HG02970 (cell line): ENCODE data around the gene S100A10.

Experiments used
- ATAC-seq: cut with Tn5 transposase; IDR thresholded peaks from one replicate; pipeline ENCODE4 v1.9.1; 2021; ENCODE audit warnings: mild to moderate bottlenecking, moderate library complexity, moderate number of reproducible peaks; ENCODE audit not compliant: unreplicated experiment, low FRiP score

The S100A10 gene

GRCh38 chr1:151993734-151994496 is at the start of gene S100A10:
Gene S100A10, minus strand, starts transcription at chr1:151993859. Its CDS starts 7,629 bp downstream, at chr1:151986230.
- ATAC-seq = no peak

GRCh38 chr1:152042030-152042429 is 48.4 kb upstream of the S100A10 start:
- no peak for ATAC-seq

- no peak for ATAC-seq
Observed at GRCh38 chr1:152039886-152040285, 46.2 kb upstream of the S100A10 start.

- no peak for ATAC-seq
Observed at GRCh38 chr1:152039461-152039860, 45.8 kb upstream of the S100A10 start.

- ATAC-seq = no peak
Observed at GRCh38 chr1:152038871-152039270, 45.2 kb upstream of the S100A10 start.

GRCh38 chr1:152036267-152037216 is 42.9 kb upstream of the S100A10 start, which contains the start of gene S100A11:
Gene S100A11, minus strand, starts transcription at chr1:152037004. Its CDS starts 89 bp downstream, at chr1:152036915.
- no peak for ATAC-seq

- no peak for ATAC-seq
Observed at GRCh38 chr1:152035539-152036266, 42.0 kb upstream of the S100A10 start.

GRCh38 chr1:152034654-152035538 is 41.2 kb upstream of the S100A10 start:
- ATAC-seq = no peak

GRCh38 chr1:152034324-152034653 is 40.6 kb upstream of the S100A10 start:
- no peak for ATAC-seq

- no peak for ATAC-seq
Observed at GRCh38 chr1:152029929-152030211, 36.2 kb upstream of the S100A10 start.

GRCh38 chr1:152029144-152029928 is 35.7 kb upstream of the S100A10 start:
- no peak for ATAC-seq

- ATAC-seq = no peak
Observed at GRCh38 chr1:152026895-152027294, 33.2 kb upstream of the S100A10 start.

GRCh38 chr1:152024223-152024622 is 30.6 kb upstream of the S100A10 start:
- no peak for ATAC-seq

GRCh38 chr1:152023221-152023620 is 29.6 kb upstream of the S100A10 start:
- ATAC-seq = no peak

- ATAC-seq = no peak
Observed at GRCh38 chr1:152022474-152022873, 28.8 kb upstream of the S100A10 start.

GRCh38 chr1:152021569-152021968 is 27.9 kb upstream of the S100A10 start:
- ATAC-seq = no peak

GRCh38 chr1:152020849-152021248 is 27.2 kb upstream of the S100A10 start:
- no peak for ATAC-seq

- no peak for ATAC-seq
Observed at GRCh38 chr1:152018537-152018936, 24.9 kb upstream of the S100A10 start.

GRCh38 chr1:152015766-152016165 is 22.1 kb upstream of the S100A10 start:
- ATAC-seq = no peak
